Lung (tissue), 12 donors: ENCODE results near the gene GCHFR. TPM values are rescaled to one million over a fixed set of nuclear protein-coding genes. Genes with fewer than 3 reads are reported as not detected.

Experiments used
- ATAC-seq: fragments of 200-7000 bp; cut with Tn5 transposase; one replicate; pipeline ENCODE4 v1.9.1; 2020; ENCODE audit warnings: moderate number of reproducible peaks; ENCODE audit not compliant: insufficient read depth, low FRiP score
- DNase-seq, 3 donors: peaks; one replicate each; pipeline ENCODE4 v3.0.0-alpha.2; 2013 to 2017
- H3K27ac ChIP-seq, 2 donors: one replicate each; pipeline ENCODE4 v1.5.1; 2013; ENCODE audit warnings: mild to moderate bottlenecking in 2 of 2, moderate library complexity in 2 of 2, control low read depth in 1 of 2, inconsistent platforms in 1 of 2, low read depth in 1 of 2, low read length in 1 of 2
- H3K27me3 ChIP-seq, 3 donors: one replicate each; pipeline ENCODE4 v1.5.1; 2013; ENCODE audit warnings: low read length in 2 of 3; ENCODE audit not compliant: control insufficient read depth in 3 of 3, insufficient read depth in 3 of 3
- H3K36me3 ChIP-seq, 4 donors: one replicate each; pipeline ENCODE4 v1.5.1; 2013; ENCODE audit warnings: low read length in 4 of 4, mild to moderate bottlenecking in 1 of 4, moderate library complexity in 1 of 4; ENCODE audit not compliant: control insufficient read depth in 4 of 4, insufficient read depth in 4 of 4
- H3K4me1 ChIP-seq, 5 donors: one replicate each; pipeline ENCODE4 v1.5.1; 2013; ENCODE audit warnings: low read length in 5 of 5, mild to moderate bottlenecking in 2 of 5, moderate library complexity in 1 of 5; ENCODE audit not compliant: control insufficient read depth in 5 of 5, insufficient read depth in 5 of 5
- H3K4me3 ChIP-seq: one replicate; pipeline ENCODE4 v1.5.1; 2013; ENCODE audit warnings: mild to moderate bottlenecking, control low read depth, moderate library complexity
- H3K9ac ChIP-seq, 2 donors: one replicate each; pipeline ENCODE4 v1.5.1; 2013; ENCODE audit warnings: low read length in 2 of 2, control low read depth in 1 of 2; ENCODE audit not compliant: insufficient read depth in 1 of 2
- H3K9me3 ChIP-seq, 4 donors: one replicate each; pipeline ENCODE4 v1.5.1; 2013; ENCODE audit warnings: low read length in 3 of 4, mild to moderate bottlenecking in 1 of 4, moderate library complexity in 1 of 4; ENCODE audit not compliant: control insufficient read depth in 4 of 4, insufficient read depth in 3 of 4
- WGBS, 2 donors: extraction: QIAGEN DNeasy Blood & Tissue Kit; methylation state at CpG; one replicate each; pipeline ENCODE4 v1.1.7; 2013; 5-methylcytosine and 5-hydroxymethylcytosine counted together
- polyA plus RNA-seq, 2 donors: library from polyadenylated mRNA; stranded (reverse); fragments of 200-250 nt; gene quantifications; one replicate each; pipeline ENCODE4 v1.2.1, GENCODE V29; 2013
- total RNA-seq, 2 donors: library from RNA; depleted of rRNA in 1 of 2; stranded (reverse); fragments of >200 nt in 1 of 2; gene quantifications; one replicate each; pipeline ENCODE4 v1.2.1, GENCODE V29; 2014 to 2021
- TF ChIP-seq, protein P1 (sequence below): IDR thresholded peaks from 2 replicates; pipeline ENCODE4 v1.5.1; 2012; ENCODE audit warnings: mild to moderate bottlenecking; ENCODE audit errors: control extremely low read depth, extremely low read depth
- donor health status: control.
- donor health status: control.
- donor health status: Bipolar disorder and iron deficiency.
- donor health status: healthy.
- donor health status: DM: yes; HTN: yes; CAD: no.

The GCHFR gene
- total and polyA plus RNA-seq, 4 donors = 12.5 to 125 (median 69.6) TPM

DNA sequence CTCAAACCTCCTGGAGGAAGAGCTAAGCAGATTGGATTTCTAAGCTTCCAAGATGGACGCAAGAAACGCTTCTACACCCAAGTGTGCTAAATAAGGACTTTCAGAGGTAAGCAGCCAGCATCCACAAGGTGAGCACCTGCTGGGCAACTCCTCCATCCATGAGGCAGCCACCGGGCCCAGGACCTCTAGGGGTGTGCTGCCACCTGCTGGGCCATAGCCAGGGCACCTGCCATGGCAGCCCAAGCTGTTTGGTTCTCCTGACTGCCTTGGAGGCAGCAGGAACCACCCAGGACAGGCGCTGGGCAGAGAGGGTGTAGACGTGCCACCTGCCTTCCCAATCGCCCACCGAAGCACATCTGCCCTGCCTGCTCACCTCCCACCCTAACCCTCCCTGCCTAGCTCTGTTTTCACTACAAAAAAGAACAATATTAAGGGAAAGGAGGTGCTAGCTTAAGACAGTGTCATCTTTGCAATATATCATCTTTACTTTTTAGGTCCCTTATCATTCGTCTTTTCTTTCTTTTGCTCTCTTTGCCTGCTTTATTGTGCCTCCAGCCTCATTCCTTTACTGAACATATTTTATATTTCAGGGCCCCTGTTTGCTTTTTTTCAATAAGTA, 18.9 kb downstream of the GCHFR start:
- WGBS, 2 donors = 51 to 69% methylated on average over 8 of the region's 8 CpGs
- Histone ChIP-seq H3K9ac (no peak overlapping the region), H3K27me3 (no peaks in the 10 kb centered on the region), H3K9me3 (no peaks in the 10 kb centered on the region), H3K27ac (no peak overlapping the region), H3K36me3 (peaks cover 0 to 15% (median 10%) of the 10 kb centered on the region in 4 donors), H3K4me3 (no peak overlapping the region), H3K4me1 (peaks cover 0 to 16% (median 4%) of the 10 kb centered on the region in 5 donors)
- DNase-seq (peak; percentile 29 to 63 (median 53)), ATAC-seq (peak; percentile 82)
- TF ChIP-seq, protein P1, sequence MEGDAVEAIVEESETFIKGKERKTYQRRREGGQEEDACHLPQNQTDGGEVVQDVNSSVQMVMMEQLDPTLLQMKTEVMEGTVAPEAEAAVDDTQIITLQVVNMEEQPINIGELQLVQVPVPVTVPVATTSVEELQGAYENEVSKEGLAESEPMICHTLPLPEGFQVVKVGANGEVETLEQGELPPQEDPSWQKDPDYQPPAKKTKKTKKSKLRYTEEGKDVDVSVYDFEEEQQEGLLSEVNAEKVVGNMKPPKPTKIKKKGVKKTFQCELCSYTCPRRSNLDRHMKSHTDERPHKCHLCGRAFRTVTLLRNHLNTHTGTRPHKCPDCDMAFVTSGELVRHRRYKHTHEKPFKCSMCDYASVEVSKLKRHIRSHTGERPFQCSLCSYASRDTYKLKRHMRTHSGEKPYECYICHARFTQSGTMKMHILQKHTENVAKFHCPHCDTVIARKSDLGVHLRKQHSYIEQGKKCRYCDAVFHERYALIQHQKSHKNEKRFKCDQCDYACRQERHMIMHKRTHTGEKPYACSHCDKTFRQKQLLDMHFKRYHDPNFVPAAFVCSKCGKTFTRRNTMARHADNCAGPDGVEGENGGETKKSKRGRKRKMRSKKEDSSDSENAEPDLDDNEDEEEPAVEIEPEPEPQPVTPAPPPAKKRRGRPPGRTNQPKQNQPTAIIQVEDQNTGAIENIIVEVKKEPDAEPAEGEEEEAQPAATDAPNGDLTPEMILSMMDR = peak; percentile 83

DNA sequence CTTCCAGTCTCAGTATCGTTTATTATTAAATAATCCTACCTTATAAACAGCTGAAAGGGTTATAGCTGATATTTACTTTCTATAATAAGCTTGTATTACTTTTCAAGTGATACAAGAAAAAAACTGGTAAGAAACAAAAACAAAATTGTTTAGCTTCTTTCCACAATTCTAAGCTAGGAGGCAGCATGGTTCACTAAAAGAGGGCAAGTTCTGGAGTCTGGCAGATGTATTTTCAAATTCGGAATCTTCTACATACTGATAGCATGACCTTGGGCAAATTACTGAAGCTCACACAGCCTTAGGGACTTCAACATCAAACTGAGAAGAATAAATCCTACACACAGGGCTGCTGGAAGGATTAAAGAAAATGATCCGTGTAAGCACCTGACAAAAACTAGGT, 21.3 kb downstream of the GCHFR start:
- peak overlapping the region in 1 of 2 donors; percentile 46 for H3K27ac ChIP-seq
- no peaks in the 10 kb centered on the region for H3K9me3 ChIP-seq
- H3K9ac ChIP-seq = no peak overlapping the region
- WGBS, 2 donors = 86 to 88% methylated on average over 3 of the region's 3 CpGs
- H3K4me1 ChIP-seq = peaks cover 6 to 23% (median 11%) of the 10 kb centered on the region in 5 donors
- peaks cover 0 to 2% (median 0%) of the 10 kb centered on the region in 4 donors for H3K36me3 ChIP-seq
- ATAC-seq = no peak
- H3K4me3 ChIP-seq = no peak overlapping the region
- no peaks in the 10 kb centered on the region for H3K27me3 ChIP-seq
- TF ChIP-seq, protein P1 = no peak
- DNase-seq = no peak

DNA sequence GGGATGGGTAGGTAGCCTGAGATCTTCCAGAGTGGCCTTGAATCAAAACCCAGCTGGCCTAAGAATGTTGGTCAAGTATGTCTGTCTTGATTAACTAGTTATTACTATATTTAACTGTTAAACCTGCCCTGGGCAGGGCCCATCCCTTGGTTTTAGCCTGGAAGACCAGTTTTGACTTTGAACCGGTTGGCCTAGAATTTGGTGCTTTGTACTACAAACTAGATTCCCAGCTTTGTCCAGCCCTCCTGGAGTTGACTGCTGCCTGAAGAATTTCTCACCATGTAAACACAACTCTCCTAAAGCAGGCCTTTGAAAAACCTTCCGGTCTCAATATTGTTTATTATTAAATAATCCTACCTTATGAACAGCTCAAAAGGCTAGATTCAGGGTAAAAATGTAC, 21.9 kb downstream of the GCHFR start:
- TF ChIP-seq, protein P1 = no peak
- 63 to 82% methylated on average over 2 of the region's 2 CpGs for WGBS, 2 donors
- ATAC-seq (no peak), DNase-seq (peak in 2 of 3 donors; percentile 35 to 55)
- peaks cover 6 to 23% (median 11%) of the 10 kb centered on the region in 5 donors for H3K4me1 ChIP-seq
- H3K27ac ChIP-seq = peak overlapping the region in 1 of 2 donors; percentile 46
- H3K9me3 ChIP-seq = no peaks in the 10 kb centered on the region
- no peaks in the 10 kb centered on the region for H3K27me3 ChIP-seq
- peaks cover 0 to 4% (median 0%) of the 10 kb centered on the region in 4 donors for H3K36me3 ChIP-seq
- no peak overlapping the region for H3K4me3 ChIP-seq
- no peak overlapping the region for H3K9ac ChIP-seq
